ENCODE data around the gene DAB1.
A peak's percentile ranks its signal among the peaks of the same experiment; 100 is the strongest.

DAB1 gene

GRCh38 chr1:57162607-57163261 lies 261.1 kb downstream of the DAB1 start:
- no peak for DNase-seq (ENCODE audit: low spot score)

- no peak for DNase-seq (ENCODE audit: low spot score)
Observed at GRCh38 chr1:57160594-57160993, 263.3 kb downstream of the DAB1 start.

GRCh38 chr1:57158604-57158998 lies 265.3 kb downstream of the DAB1 start:
- no peak for DNase-seq (ENCODE audit: low spot score)

GRCh38 chr1:57157818-57158603 lies 265.8 kb downstream of the DAB1 start:
- DNase-seq (ENCODE audit: low spot score): no peak

GRCh38 chr1:57156907-57157306 lies 267.0 kb downstream of the DAB1 start:
- no peak for DNase-seq (ENCODE audit: low spot score)

GRCh38 chr1:57146100-57146499 lies 277.8 kb downstream of the DAB1 start:
- no peak for DNase-seq (ENCODE audit: low spot score)

- no peak for DNase-seq (ENCODE audit: low spot score)
Observed at GRCh38 chr1:57142999-57143398, 280.9 kb downstream of the DAB1 start.

- no peak for DNase-seq (ENCODE audit: low spot score)
Observed at GRCh38 chr1:57142169-57142568, 281.7 kb downstream of the DAB1 start.

- no peak for DNase-seq (ENCODE audit: low spot score)
Observed at GRCh38 chr1:57138432-57139078, 285.3 kb downstream of the DAB1 start.

GRCh38 chr1:57137980-57138379 lies 285.9 kb downstream of the DAB1 start:
- no peak for DNase-seq (ENCODE audit: low spot score)

GRCh38 chr1:57134803-57135202 lies 289.1 kb downstream of the DAB1 start:
- no peak for DNase-seq (ENCODE audit: low spot score)

GRCh38 chr1:57133686-57134085 lies 290.2 kb downstream of the DAB1 start:
- no peak for DNase-seq (ENCODE audit: low spot score)

GRCh38 chr1:57132993-57133622 lies 290.8 kb downstream of the DAB1 start:
- no peak for DNase-seq (ENCODE audit: low spot score)

GRCh38 chr1:57131701-57132394 lies 292.0 kb downstream of the DAB1 start:
- no peak for DNase-seq (ENCODE audit: low spot score)

GRCh38 chr1:57131257-57131656 lies 292.6 kb downstream of the DAB1 start:
- no peak for DNase-seq (ENCODE audit: low spot score)

- DNase-seq (ENCODE audit: low spot score): no peak
Observed at GRCh38 chr1:57129865-57130264, 294.0 kb downstream of the DAB1 start.

GRCh38 chr1:57127976-57128375 lies 295.9 kb downstream of the DAB1 start:
- DNase-seq (ENCODE audit: low spot score): no peak

GRCh38 chr1:57124768-57125446 lies 299.0 kb downstream of the DAB1 start:
- peak; percentile 4 for DNase-seq (ENCODE audit: low spot score)

- no peak for DNase-seq (ENCODE audit: low spot score)
Observed at GRCh38 chr1:57124170-57124569, 299.7 kb downstream of the DAB1 start.

- no peak for DNase-seq (ENCODE audit: low spot score)
Observed at GRCh38 chr1:57122031-57122430, 301.8 kb downstream of the DAB1 start.

GRCh38 chr1:57118948-57119603 lies 304.8 kb downstream of the DAB1 start:
- DNase-seq (ENCODE audit: low spot score): no peak
